HG03039 (cell line): ENCODE results near the gene NAALADL2.

Experiments
- ATAC-seq: cut with Tn5 transposase; IDR thresholded peaks from one replicate; pipeline ENCODE4 v1.9.1; 2021; ENCODE audit warnings: mild to moderate bottlenecking, moderate library complexity; ENCODE audit not compliant: unreplicated experiment

The NAALADL2 gene

GRCh38 chr3:175619369-175619768, 760.2 kb downstream of the NAALADL2 start:
- no peak for ATAC-seq

GRCh38 chr3:175620093-175620492, 761.0 kb downstream of the NAALADL2 start:
- ATAC-seq, result no peak

- no peak for ATAC-seq
Measured at GRCh38 chr3:175620532-175620931, 761.4 kb downstream of the NAALADL2 start.

- ATAC-seq, result no peak
Measured at GRCh38 chr3:175640958-175641357, 781.8 kb downstream of the NAALADL2 start.

- ATAC-seq, result no peak
Measured at GRCh38 chr3:175646865-175647264, 787.7 kb downstream of the NAALADL2 start.

GRCh38 chr3:175648899-175649298, 789.8 kb downstream of the NAALADL2 start:
- no peak for ATAC-seq

GRCh38 chr3:175651716-175652115, 792.6 kb downstream of the NAALADL2 start:
- no peak for ATAC-seq

GRCh38 chr3:175655351-175655750, 796.2 kb downstream of the NAALADL2 start:
- no peak for ATAC-seq

- no peak for ATAC-seq
Measured at GRCh38 chr3:175656461-175656860, 797.3 kb downstream of the NAALADL2 start.

GRCh38 chr3:175659670-175660350, 800.7 kb downstream of the NAALADL2 start:
- no peak for ATAC-seq

GRCh38 chr3:175662815-175663214, 803.7 kb downstream of the NAALADL2 start:
- ATAC-seq, result no peak

- no peak for ATAC-seq
Measured at GRCh38 chr3:175664911-175665310, 805.8 kb downstream of the NAALADL2 start.

- ATAC-seq, result no peak
Measured at GRCh38 chr3:175668300-175668699, 809.2 kb downstream of the NAALADL2 start.

GRCh38 chr3:175670557-175670956, 811.4 kb downstream of the NAALADL2 start:
- no peak for ATAC-seq

- no peak for ATAC-seq
Measured at GRCh38 chr3:175672119-175672689, 813.1 kb downstream of the NAALADL2 start.

GRCh38 chr3:175679568-175679967, 820.4 kb downstream of the NAALADL2 start:
- no peak for ATAC-seq

- no peak for ATAC-seq
Measured at GRCh38 chr3:175692256-175692655, 833.1 kb downstream of the NAALADL2 start.

GRCh38 chr3:175695251-175695650, 836.1 kb downstream of the NAALADL2 start:
- ATAC-seq, result no peak

- no peak for ATAC-seq
Measured at GRCh38 chr3:175702956-175703355, 843.8 kb downstream of the NAALADL2 start.

- no peak for ATAC-seq
Measured at GRCh38 chr3:175704366-175705055, 845.4 kb downstream of the NAALADL2 start.

GRCh38 chr3:175713268-175713667, 854.1 kb downstream of the NAALADL2 start:
- ATAC-seq, result no peak

- no peak for ATAC-seq
Measured at GRCh38 chr3:175716446-175716845, 857.3 kb downstream of the NAALADL2 start.
